GM12891 (cell line): ENCODE results near the gene NEIL1.
"Not testable (repeated sequence)": the region's sequence is repeated elsewhere in the genome, so short reads cannot be mapped to it uniquely, and the experiment has no call there.

Experiments
- DNase-seq: peaks from one replicate; pipeline ENCODE4 v3.0.0; 2011; ENCODE audit warnings: low spot score; ENCODE audit not compliant: insufficient read length
- FAIRE-seq: peaks from 2 replicates; lab custom pipeline; 2011; peaks lifted over from hg19 to GRCh38; lab: Jason Lieb, UNC
- PAX5 ChIP-seq: IDR thresholded peaks from 2 replicates; pipeline ENCODE4 v1.6.1; 2011; ENCODE audit warnings: low read length, moderate library complexity, mild to moderate bottlenecking; ENCODE audit not compliant: insufficient read depth, severe bottlenecking
- POLR2A ChIP-seq: IDR thresholded peaks from 2 replicates; pipeline ENCODE4 v1.6.1; 2011; ENCODE audit warnings: low read depth, low read length, control low read depth
- POLR2AphosphoS5 ChIP-seq: IDR thresholded peaks from 2 replicates; pipeline ENCODE4 v1.6.1; 2011; ENCODE audit warnings: low read depth, low read length, control low read depth
- POU2F2 ChIP-seq: IDR thresholded peaks from 2 replicates; pipeline ENCODE4 v1.6.1; 2011; ENCODE audit warnings: low read depth, mild to moderate bottlenecking, control low read depth, low read length, moderate library complexity
- SPI1 ChIP-seq: IDR thresholded peaks from 2 replicates; pipeline ENCODE4 v1.6.1; 2011; ENCODE audit warnings: low read depth, low read length, control low read depth
- TAF1 ChIP-seq: IDR thresholded peaks from 2 replicates; pipeline ENCODE4 v1.6.1; 2011; ENCODE audit warnings: low read depth, low read length, control low read depth

Gene NEIL1

GRCh38 chr15:75380773-75381172 lies 33.9 kb downstream of the NEIL1 start:
- FAIRE-seq (no peak), DNase-seq (no peak)
- TF ChIP-seq POLR2AphosphoS5 (no peak), SPI1 (peak; percentile 65)

GRCh38 chr15:75383986-75384385 lies 37.1 kb downstream of the NEIL1 start:
- DNase-seq, FAIRE-seq: not testable (repeated sequence)

- no peak for TF ChIP-seq POLR2A
- no peak for TF ChIP-seq SPI1
- no peak for TF ChIP-seq TAF1
- TF ChIP-seq POLR2AphosphoS5: no peak
- no peak for TF ChIP-seq PAX5
- no peak for TF ChIP-seq POU2F2
- no peak for DNase-seq
- FAIRE-seq: no peak
Observed at GRCh38 chr15:75389791-75390382, 43.0 kb downstream of the NEIL1 start.

DNA sequence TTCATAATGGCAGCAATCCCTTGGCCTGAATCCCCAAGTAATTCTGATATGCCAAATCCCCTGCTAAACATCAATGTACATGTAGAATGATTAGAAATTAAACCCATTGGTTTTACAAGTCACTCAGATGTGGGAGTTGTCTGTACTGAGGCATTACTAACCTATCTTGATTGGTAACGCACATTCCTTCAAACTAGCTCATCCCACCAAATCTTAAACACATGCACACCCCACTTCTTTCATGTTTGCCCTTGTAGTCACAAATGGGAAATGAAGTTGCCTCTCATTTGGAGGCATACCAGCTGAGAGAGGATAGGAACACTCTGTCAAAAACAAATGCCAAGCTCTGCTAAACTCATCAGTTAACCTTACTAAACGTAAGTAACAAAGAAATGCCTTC lies 50.7 kb downstream of the NEIL1 start:
- FAIRE-seq (no peak), DNase-seq (no peak)
- TF ChIP-seq SPI1: no peak
- no peak for TF ChIP-seq POU2F2
- no peak for TF ChIP-seq POLR2A

DNA sequence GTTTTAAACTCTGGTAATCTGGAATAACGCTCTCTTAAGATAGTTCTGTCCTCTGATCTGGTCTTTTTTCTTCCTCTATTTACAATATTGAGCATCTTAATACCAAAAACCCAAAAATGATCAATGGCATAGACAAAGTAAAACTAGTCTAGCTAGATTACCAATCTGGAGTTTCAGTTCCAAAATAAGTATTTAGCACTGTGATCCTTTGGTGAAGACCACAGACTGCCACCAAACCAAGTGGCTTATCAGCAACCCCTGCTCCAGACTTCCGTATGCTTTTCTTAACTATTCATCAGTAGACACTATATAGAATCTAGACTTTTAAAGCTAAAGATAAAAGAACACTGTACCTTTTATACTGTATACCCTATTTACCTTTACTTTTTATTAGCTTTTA lies 57.1 kb downstream of the NEIL1 start:
- TF ChIP-seq PAX5: no peak
- TF ChIP-seq POLR2A: no peak
- no peak for TF ChIP-seq POU2F2
- TF ChIP-seq TAF1: no peak
- TF ChIP-seq POLR2AphosphoS5: no peak
- no peak for TF ChIP-seq SPI1
- DNase-seq (no peak), FAIRE-seq (no peak)
